WTC11 (cell line): ENCODE data around the gene NR3C1. TPM values are rescaled to one million over a fixed set of nuclear protein-coding genes. Genes with fewer than 3 reads are reported as not detected.

ENCODE experiments used
- ATAC-seq: fragments of 200-7000 bp; cut with Tn5 transposase; 2 replicates; pipeline ENCODE4 v1.10.0; 2021; ENCODE audit warnings: mild to moderate bottlenecking, moderate library complexity
- CTCF ChIA-PET: fragments of 300-600 bp; sonication (Branson Sonifier 250); formaldehyde crosslinking; loops from one replicate; lab custom pipeline; 2021; ENCODE audit warnings: antibody characterized with exemption; lab: Charles Lee
- POLR2A ChIA-PET: fragments of 350-600 bp; sonication (Branson Sonifier 250); formaldehyde crosslinking; loops from one replicate; lab custom pipeline; 2021; ENCODE audit warnings: antibody characterized with exemption; lab: Charles Lee
- DNase-seq: peaks from one replicate; pipeline ENCODE4 v3.0.0; 2021; ENCODE audit warnings: low spot score
- H3K27ac Mint-ChIP-seq: 2 replicates; pipeline ENCODE4 v1.8.0; 2021; ENCODE audit warnings: mixed read lengths
- H3K27me3 Mint-ChIP-seq: 2 replicates; pipeline ENCODE4 v1.8.0; 2021; ENCODE audit warnings: low read depth, mild to moderate bottlenecking, moderate library complexity, mixed read lengths
- H3K36me3 Mint-ChIP-seq: 2 replicates; pipeline ENCODE4 v1.8.0; 2021; ENCODE audit warnings: mixed read lengths
- H3K4me1 Mint-ChIP-seq: 2 replicates; pipeline ENCODE4 v1.8.0; 2022; ENCODE audit warnings: mixed read lengths
- H3K4me3 Mint-ChIP-seq: 2 replicates; pipeline ENCODE4 v1.8.0; 2021; ENCODE audit warnings: mild to moderate bottlenecking, moderate library complexity, mixed read lengths
- H3K9me3 Mint-ChIP-seq: 2 replicates; pipeline ENCODE4 v1.8.0; 2021; ENCODE audit warnings: mixed read lengths
- CTCF ChIP-seq: fragments of 200-600 bp; IDR thresholded peaks from 2 replicates; pipeline ENCODE4 v1.8.0; 2022; ENCODE audit warnings: antibody characterized with exemption
- E2F4 ChIP-seq: sonication (generic); formaldehyde crosslinking; IDR thresholded peaks from 2 replicates; pipeline ENCODE4 v1.8.1; 2022; ENCODE audit warnings: low read depth, mild to moderate bottlenecking, moderate library complexity, missing genetic modification reagents, borderline replicate concordance
- EMX1 ChIP-seq: fragments of 250-450 bp; sonication (Bioruptor Pico); IDR thresholded peaks from 2 replicates; pipeline ENCODE4 v1.8.0; 2021; ENCODE audit warnings: mild to moderate bottlenecking
- FOXJ3 ChIP-seq: sonication (generic); formaldehyde crosslinking; IDR thresholded peaks from 2 replicates; pipeline ENCODE4 v1.9.0; 2021; ENCODE audit warnings: missing genetic modification reagents, mild to moderate bottlenecking, borderline replicate concordance
- KAT7 ChIP-seq: sonication (generic); formaldehyde crosslinking; IDR thresholded peaks from 2 replicates; pipeline ENCODE4 v1.8.1; 2023; ENCODE audit warnings: missing genetic modification reagents, mild to moderate bottlenecking, borderline replicate concordance
- MYBL2 ChIP-seq: sonication (generic); formaldehyde crosslinking; IDR thresholded peaks from 2 replicates; pipeline ENCODE4 v1.8.1; 2023; ENCODE audit warnings: mild to moderate bottlenecking, moderate library complexity, missing genetic modification reagents
- NR1H2 ChIP-seq: sonication (generic); formaldehyde crosslinking; IDR thresholded peaks from 2 replicates; pipeline ENCODE4 v1.9.0; 2021; ENCODE audit warnings: mild to moderate bottlenecking, moderate library complexity, missing genetic modification reagents
- RELA ChIP-seq: sonication (generic); formaldehyde crosslinking; IDR thresholded peaks from 2 replicates; pipeline ENCODE4 v1.8.1; 2022; ENCODE audit warnings: missing genetic modification reagents, mild to moderate bottlenecking, borderline replicate concordance
- SMAD4 ChIP-seq: sonication (generic); formaldehyde crosslinking; IDR thresholded peaks from 2 replicates; pipeline ENCODE4 v1.8.0; 2022; ENCODE audit warnings: mild to moderate bottlenecking, missing genetic modification reagents
- TEAD4 ChIP-seq: sonication (generic); formaldehyde crosslinking; IDR thresholded peaks from 2 replicates; pipeline ENCODE4 v1.8.0; 2022; ENCODE audit warnings: mild to moderate bottlenecking, missing genetic modification reagents
- USF2 ChIP-seq: sonication (generic); formaldehyde crosslinking; IDR thresholded peaks from 2 replicates; pipeline ENCODE4 v1.8.1; 2023; ENCODE audit warnings: mild to moderate bottlenecking, missing genetic modification reagents, moderate library complexity
- ZNF121 ChIP-seq: sonication (generic); formaldehyde crosslinking; IDR thresholded peaks from 2 replicates; pipeline ENCODE4 v1.8.0; 2023; ENCODE audit warnings: missing genetic modification reagents
- ZNF138 ChIP-seq: sonication (generic); formaldehyde crosslinking; conservative IDR thresholded peaks from 2 replicates; pipeline ENCODE4 v1.8.1; 2022; ENCODE audit warnings: mild to moderate bottlenecking, moderate library complexity, missing genetic modification reagents
- ZNF423 ChIP-seq: fragments of 250-450 bp; sonication (Bioruptor Pico); IDR thresholded peaks from 2 replicates; pipeline ENCODE4 v2.1.2; 2022; ENCODE audit warnings: mild to moderate bottlenecking, moderate library complexity
- ZNF671 ChIP-seq: fragments of 250-450 bp; sonication (Bioruptor Pico); IDR thresholded peaks from 2 replicates; pipeline ENCODE4 v1.8.0; 2021; ENCODE audit warnings: mild to moderate bottlenecking
- total RNA-seq: library from RNA; stranded (reverse); gene quantifications from 3 replicates; pipeline ENCODE4 v1.2.3, GENCODE V29; 2021
- TF ChIP-seq, protein P1 (sequence below): sonication (generic); formaldehyde crosslinking; IDR thresholded peaks from 2 replicates; pipeline ENCODE4 v1.8.1; 2023; ENCODE audit warnings: mild to moderate bottlenecking, moderate library complexity, missing genetic modification reagents
- TF ChIP-seq, protein P2 (sequence below): sonication (generic); formaldehyde crosslinking; IDR thresholded peaks from 2 replicates; pipeline ENCODE4 v1.8.0; 2022; ENCODE audit warnings: missing genetic modification reagents
- TF ChIP-seq, protein P3 (sequence below): fragments of 250-450 bp; sonication (Bioruptor Pico); conservative IDR thresholded peaks from 2 replicates; pipeline ENCODE4 v1.9.0; 2021; ENCODE audit warnings: mild to moderate bottlenecking
- TF ChIP-seq, protein P4 (sequence below): fragments of 250-450 bp; sonication (Bioruptor Pico); IDR thresholded peaks from 2 replicates; pipeline ENCODE4 v1.9.0; 2021; ENCODE audit warnings: moderate library complexity, mild to moderate bottlenecking, inconsistent platforms, borderline replicate concordance
- TF ChIP-seq, protein P5 (sequence below): sonication (generic); formaldehyde crosslinking; IDR thresholded peaks from 2 replicates; pipeline ENCODE4 v1.8.1; 2022; ENCODE audit warnings: low read depth, missing genetic modification reagents, borderline replicate concordance

Gene NR3C1
- total RNA-seq, 1 experiment from 2014 or later, result 15.0 TPM

GRCh38 chr5:143315214-143315613 is 88.3 kb downstream of the NR3C1 start (continued):
- TF ChIP-seq, protein P1, sequence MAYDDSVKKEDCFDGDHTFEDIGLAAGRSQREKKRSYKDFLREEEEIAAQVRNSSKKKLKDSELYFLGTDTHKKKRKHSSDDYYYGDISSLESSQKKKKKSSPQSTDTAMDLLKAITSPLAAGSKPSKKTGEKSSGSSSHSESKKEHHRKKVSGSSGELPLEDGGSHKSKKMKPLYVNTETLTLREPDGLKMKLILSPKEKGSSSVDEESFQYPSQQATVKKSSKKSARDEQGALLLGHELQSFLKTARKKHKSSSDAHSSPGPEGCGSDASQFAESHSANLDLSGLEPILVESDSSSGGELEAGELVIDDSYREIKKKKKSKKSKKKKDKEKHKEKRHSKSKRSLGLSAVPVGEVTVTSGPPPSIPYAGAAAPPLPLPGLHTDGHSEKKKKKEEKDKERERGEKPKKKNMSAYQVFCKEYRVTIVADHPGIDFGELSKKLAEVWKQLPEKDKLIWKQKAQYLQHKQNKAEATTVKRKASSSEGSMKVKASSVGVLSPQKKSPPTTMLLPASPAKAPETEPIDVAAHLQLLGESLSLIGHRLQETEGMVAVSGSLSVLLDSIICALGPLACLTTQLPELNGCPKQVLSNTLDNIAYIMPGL, result no peak
- TF ChIP-seq, protein P2, sequence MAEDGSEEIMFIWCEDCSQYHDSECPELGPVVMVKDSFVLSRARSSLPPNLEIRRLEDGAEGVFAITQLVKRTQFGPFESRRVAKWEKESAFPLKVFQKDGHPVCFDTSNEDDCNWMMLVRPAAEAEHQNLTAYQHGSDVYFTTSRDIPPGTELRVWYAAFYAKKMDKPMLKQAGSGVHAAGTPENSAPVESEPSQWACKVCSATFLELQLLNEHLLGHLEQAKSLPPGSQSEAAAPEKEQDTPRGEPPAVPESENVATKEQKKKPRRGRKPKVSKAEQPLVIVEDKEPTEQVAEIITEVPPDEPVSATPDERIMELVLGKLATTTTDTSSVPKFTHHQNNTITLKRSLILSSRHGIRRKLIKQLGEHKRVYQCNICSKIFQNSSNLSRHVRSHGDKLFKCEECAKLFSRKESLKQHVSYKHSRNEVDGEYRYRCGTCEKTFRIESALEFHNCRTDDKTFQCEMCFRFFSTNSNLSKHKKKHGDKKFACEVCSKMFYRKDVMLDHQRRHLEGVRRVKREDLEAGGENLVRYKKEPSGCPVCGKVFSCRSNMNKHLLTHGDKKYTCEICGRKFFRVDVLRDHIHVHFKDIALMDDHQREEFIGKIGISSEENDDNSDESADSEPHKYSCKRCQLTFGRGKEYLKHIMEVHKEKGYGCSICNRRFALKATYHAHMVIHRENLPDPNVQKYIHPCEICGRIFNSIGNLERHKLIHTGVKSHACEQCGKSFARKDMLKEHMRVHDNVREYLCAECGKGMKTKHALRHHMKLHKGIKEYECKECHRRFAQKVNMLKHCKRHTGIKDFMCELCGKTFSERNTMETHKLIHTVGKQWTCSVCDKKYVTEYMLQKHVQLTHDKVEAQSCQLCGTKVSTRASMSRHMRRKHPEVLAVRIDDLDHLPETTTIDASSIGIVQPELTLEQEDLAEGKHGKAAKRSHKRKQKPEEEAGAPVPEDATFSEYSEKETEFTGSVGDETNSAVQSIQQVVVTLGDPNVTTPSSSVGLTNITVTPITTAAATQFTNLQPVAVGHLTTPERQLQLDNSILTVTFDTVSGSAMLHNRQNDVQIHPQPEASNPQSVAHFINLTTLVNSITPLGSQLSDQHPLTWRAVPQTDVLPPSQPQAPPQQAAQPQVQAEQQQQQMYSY (CRISPR knock-in tag), result no peak
- TF ChIP-seq, protein P3, sequence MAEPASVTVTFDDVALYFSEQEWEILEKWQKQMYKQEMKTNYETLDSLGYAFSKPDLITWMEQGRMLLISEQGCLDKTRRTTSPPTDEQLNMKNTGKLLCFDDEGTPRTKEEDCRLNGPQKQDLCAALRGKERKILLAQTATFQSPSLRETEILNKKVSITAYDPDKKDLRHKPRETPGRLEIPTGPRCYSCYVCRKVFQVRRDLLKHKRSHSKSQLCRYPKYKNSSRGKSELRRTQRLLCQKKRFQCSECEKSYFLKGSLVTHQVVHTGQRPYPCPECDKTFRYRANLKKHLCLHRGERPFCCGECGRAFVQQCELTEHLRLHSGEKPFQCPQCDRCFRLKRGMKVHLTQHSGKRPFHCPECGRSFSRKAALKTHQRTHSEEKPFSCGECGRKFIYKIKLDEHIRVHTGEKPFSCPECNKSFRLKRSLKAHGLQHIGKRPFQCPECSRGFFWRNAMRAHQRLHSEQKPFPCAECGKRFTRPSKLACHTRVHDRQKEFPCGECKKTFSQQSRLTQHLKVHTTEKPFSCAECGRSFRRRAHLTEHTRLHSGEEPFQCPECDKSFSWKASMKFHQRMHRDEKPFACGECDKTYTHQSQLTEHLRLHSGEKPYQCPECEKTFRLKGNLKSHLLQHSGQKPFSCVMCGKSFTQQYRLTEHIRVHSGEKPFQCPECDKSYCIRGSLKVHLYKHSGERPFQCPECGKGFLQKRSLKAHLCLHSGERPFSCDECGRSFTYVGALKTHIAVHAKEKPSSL (CRISPR knock-in tag), result no peak
- TF ChIP-seq NR1H2 (CRISPR knock-in tag) (no peak), ZNF423 (CRISPR knock-in tag) (no peak), E2F4 (CRISPR knock-in tag) (no peak), FOXJ3 (CRISPR knock-in tag) (no peak), EMX1 (CRISPR knock-in tag) (no peak), TEAD4 (CRISPR knock-in tag) (no peak)
- TF ChIP-seq, all 79 proteins: peak for 0

DNA sequence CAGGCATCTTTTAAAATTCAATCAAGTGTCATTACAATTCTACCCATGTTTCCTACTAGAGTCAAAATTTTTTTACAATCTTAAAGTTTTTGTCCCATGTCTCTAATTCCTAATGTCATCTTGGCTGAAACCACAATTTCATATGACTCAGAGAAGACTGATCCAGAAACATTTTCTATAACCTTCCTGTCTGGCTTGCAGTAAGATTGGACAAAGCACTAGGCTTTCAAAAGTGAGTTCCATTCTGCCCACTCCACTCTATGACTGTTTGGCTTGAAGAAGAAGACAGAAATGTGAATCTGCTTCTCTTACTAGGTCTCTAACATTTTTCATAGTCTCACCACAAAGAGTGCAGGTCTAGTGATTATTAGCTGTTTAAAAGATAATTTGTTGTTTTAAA is 88.8 kb downstream of the NR3C1 start:
- H3K27me3 Mint-ChIP-seq, result no peaks in the 10 kb centered on the region
- no peak for ATAC-seq
- POLR2A ChIA-PET, result no interaction called here
- no peaks in the 10 kb centered on the region for H3K9me3 Mint-ChIP-seq
- CTCF ChIA-PET, result no interaction called here
- H3K4me1 Mint-ChIP-seq, result no peaks in the 10 kb centered on the region; the same call in 1 of the 2 replicates
- DNase-seq, result no peak
- no peak overlapping the region for H3K4me3 Mint-ChIP-seq
- H3K27ac Mint-ChIP-seq, result no peak overlapping the region
- no peak for TF ChIP-seq SMAD4 (CRISPR knock-in tag)
- TF ChIP-seq, protein P4, sequence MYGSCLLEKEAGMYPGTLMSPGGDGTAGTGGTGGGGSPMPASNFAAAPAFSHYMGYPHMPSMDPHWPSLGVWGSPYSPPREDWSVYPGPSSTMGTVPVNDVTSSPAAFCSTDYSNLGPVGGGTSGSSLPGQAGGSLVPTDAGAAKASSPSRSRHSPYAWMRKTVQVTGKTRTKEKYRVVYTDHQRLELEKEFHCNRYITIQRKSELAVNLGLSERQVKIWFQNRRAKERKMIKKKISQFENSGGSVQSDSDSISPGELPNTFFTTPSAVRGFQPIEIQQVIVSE (CRISPR knock-in tag), result no peak
- no peak for TF ChIP-seq ZNF121
- no peak for TF ChIP-seq NR1H2 (CRISPR knock-in tag)
- TF ChIP-seq, all 79 proteins: peak for 0
- no peaks in the 10 kb centered on the region for H3K36me3 Mint-ChIP-seq

- no peak overlapping the region for H3K4me3 Mint-ChIP-seq
- ATAC-seq (no peak), DNase-seq (no peak)
- ChIA-PET CTCF (interaction anchor here (0.7 kb wide), 1 partner anchor 131 kb away, joined by 3 read pairs; no protein-coding TSS in a partner anchor), POLR2A (interaction anchor here (1.1 kb wide), 1 partner anchor 16 kb away, joined by 3 read pairs; no protein-coding TSS in a partner anchor)
- H3K9me3 Mint-ChIP-seq, result no peaks in the 10 kb centered on the region
- no peaks in the 10 kb centered on the region for H3K27me3 Mint-ChIP-seq
- no peak overlapping the region for H3K27ac Mint-ChIP-seq
- no peaks in the 10 kb centered on the region; the same call in 1 of the 2 replicates for H3K4me1 Mint-ChIP-seq
- H3K36me3 Mint-ChIP-seq, result no peaks in the 10 kb centered on the region
- TF ChIP-seq, protein P5, sequence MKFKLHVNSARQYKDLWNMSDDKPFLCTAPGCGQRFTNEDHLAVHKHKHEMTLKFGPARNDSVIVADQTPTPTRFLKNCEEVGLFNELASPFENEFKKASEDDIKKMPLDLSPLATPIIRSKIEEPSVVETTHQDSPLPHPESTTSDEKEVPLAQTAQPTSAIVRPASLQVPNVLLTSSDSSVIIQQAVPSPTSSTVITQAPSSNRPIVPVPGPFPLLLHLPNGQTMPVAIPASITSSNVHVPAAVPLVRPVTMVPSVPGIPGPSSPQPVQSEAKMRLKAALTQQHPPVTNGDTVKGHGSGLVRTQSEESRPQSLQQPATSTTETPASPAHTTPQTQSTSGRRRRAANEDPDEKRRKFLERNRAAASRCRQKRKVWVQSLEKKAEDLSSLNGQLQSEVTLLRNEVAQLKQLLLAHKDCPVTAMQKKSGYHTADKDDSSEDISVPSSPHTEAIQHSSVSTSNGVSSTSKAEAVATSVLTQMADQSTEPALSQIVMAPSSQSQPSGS (CRISPR knock-in tag), result no peak
- TF ChIP-seq NR1H2 (CRISPR knock-in tag) (no peak), ZNF671 (CRISPR knock-in tag) (no peak), USF2 (CRISPR knock-in tag) (no peak), ZNF138 (CRISPR knock-in tag) (no peak), RELA (CRISPR knock-in tag) (no peak), MYBL2 (no peak), KAT7 (no peak), CTCF (no peak)
These were observed 89.4 kb downstream of the NR3C1 start for GRCh38 chr5:143314099-143314498.
